HFFc6 (cell line): ENCODE measurements around the gene SLC43A3. TPM values are rescaled to one million over a fixed set of nuclear protein-coding genes. Genes with fewer than 3 reads are reported as not detected.

Source experiments
- DNase-seq: peaks from one replicate; pipeline ENCODE4 v3.0.0-alpha.2; 2018
- H3K27ac Mint-ChIP-seq: 2 replicates; pipeline ENCODE4 v1.8.0; 2020; ENCODE audit warnings: mild to moderate bottlenecking, mixed read lengths
- H3K27me3 Mint-ChIP-seq: 2 replicates; pipeline ENCODE4 v1.8.0; 2021; ENCODE audit warnings: mild to moderate bottlenecking, moderate library complexity, mixed read lengths; ENCODE audit not compliant: insufficient read depth
- H3K36me3 Mint-ChIP-seq: 2 replicates; pipeline ENCODE4 v1.8.0; 2021; ENCODE audit warnings: low read depth, mixed read lengths
- H3K4me1 Mint-ChIP-seq: 2 replicates; pipeline ENCODE4 v1.8.0; 2020; ENCODE audit warnings: low read depth, mixed read lengths
- H3K4me3 Mint-ChIP-seq: 2 replicates; pipeline ENCODE4 v1.8.0; 2020; ENCODE audit warnings: mild to moderate bottlenecking, moderate library complexity, mixed read lengths
- H3K9me3 Mint-ChIP-seq: 2 replicates; pipeline ENCODE4 v1.8.0; 2020; ENCODE audit warnings: mild to moderate bottlenecking, mixed read lengths
- total RNA-seq, 6 experiments: library from RNA; stranded (reverse); fragmentation: NEBNext Ultra II Directional; extraction: Animal tissue kit (Norgen Biotek cat#: 25700); gene quantifications; 2 replicates in 1 of 6; 3 replicates in 5 of 6; pipeline ENCODE4 v1.2.3, GENCODE V29; 2021
- TF ChIP-seq, protein P1 (sequence below): fragments of 200-600 bp; sonication (generic); IDR thresholded peaks from 2 replicates; pipeline ENCODE4 v1.5.0; 2021; ENCODE audit warnings: antibody characterized with exemption, mild to moderate bottlenecking

The SLC43A3 gene
- total RNA-seq, 6 experiments from 2014 or later, result 2.1 to 18.7 (median 15.8) TPM

DNA sequence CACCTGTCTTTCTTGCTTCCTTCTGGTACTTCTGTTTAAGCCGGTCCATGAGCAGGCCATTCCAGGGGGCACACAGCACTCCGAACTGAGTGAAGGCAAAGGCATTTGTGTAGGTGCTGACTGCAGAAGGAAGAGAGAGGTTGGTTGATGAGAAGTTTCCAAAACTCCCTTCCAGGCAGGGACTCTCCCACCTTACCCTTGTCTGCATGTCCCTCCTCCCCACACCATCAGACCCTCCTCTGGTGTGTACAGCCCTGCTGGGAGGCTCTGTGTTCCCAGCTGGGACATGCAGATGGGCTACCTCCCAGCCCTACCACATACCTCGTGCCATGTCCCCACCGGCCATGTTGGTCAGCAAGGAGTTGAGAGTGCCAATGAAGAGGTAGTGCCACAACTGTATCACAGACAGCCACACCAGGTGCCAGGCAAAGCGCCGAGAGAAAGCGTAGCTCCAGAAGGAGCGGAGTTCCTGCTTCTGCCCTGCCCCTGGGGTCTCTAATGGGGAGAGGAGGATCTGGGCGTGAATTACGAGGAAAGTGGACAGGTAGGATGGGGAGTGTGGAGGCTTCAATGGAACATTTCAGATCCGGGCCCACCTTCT is 12.2 kb downstream of the SLC43A3 start:
- Mint-ChIP-seq H3K9me3 (no peaks in the 10 kb centered on the region), H3K36me3 (peaks cover 8% of the 10 kb centered on the region; the same call in 1 of the 2 replicates)

DNA sequence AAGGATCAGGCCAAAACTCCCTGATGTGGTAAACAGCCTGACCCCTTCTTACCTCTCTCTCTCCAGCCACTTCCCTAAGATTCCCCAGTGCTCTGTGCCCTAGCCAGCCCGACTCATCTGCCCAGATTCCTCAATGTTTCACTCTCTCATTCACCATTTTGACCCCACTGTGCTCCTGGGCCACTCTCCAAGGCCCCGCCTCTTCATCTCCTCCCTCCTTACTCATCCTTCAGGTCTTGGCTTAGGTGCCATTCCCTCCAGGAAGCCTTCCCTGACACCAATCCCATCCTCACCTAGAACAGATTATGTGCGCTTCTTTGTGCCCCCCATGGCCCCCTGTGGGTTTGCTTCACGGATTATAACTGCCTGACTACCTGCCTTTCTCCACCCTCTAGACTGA is 13.2 kb downstream of the SLC43A3 start:
- Mint-ChIP-seq H3K9me3 (no peaks in the 10 kb centered on the region), H3K4me3 (no peak overlapping the region), H3K36me3 (peaks cover 8% of the 10 kb centered on the region; the same call in 1 of the 2 replicates), H3K4me1 (peaks cover 10% of the 10 kb centered on the region), H3K27me3 (peaks cover 1% of the 10 kb centered on the region), H3K27ac (no peak overlapping the region)
- TF ChIP-seq, protein P1, sequence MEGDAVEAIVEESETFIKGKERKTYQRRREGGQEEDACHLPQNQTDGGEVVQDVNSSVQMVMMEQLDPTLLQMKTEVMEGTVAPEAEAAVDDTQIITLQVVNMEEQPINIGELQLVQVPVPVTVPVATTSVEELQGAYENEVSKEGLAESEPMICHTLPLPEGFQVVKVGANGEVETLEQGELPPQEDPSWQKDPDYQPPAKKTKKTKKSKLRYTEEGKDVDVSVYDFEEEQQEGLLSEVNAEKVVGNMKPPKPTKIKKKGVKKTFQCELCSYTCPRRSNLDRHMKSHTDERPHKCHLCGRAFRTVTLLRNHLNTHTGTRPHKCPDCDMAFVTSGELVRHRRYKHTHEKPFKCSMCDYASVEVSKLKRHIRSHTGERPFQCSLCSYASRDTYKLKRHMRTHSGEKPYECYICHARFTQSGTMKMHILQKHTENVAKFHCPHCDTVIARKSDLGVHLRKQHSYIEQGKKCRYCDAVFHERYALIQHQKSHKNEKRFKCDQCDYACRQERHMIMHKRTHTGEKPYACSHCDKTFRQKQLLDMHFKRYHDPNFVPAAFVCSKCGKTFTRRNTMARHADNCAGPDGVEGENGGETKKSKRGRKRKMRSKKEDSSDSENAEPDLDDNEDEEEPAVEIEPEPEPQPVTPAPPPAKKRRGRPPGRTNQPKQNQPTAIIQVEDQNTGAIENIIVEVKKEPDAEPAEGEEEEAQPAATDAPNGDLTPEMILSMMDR, result no peak
- no peak for DNase-seq

More for the DNA sequence above, 12.2 kb downstream of the SLC43A3 start:
- H3K27ac Mint-ChIP-seq, result no peak overlapping the region
- TF ChIP-seq, protein P1, result no peak
- peaks cover 10% of the 10 kb centered on the region for H3K4me1 Mint-ChIP-seq
- H3K27me3 Mint-ChIP-seq, result peaks cover 2% of the 10 kb centered on the region
- no peak for DNase-seq
- H3K4me3 Mint-ChIP-seq, result no peak overlapping the region

- Mint-ChIP-seq H3K9me3 (no peaks in the 10 kb centered on the region), H3K4me1 (peaks cover 18% of the 10 kb centered on the region), H3K36me3 (no peaks in the 10 kb centered on the region; the same call in 1 of the 2 replicates), H3K27me3 (no peaks in the 10 kb centered on the region; the same call in none of the 2 replicates), H3K27ac (no peak overlapping the region), H3K4me3 (no peak overlapping the region)
- DNase-seq, result peak; percentile 70
- TF ChIP-seq, protein P1, result no peak
These were observed 16.6 kb downstream of the SLC43A3 start for GRCh38 chr11:57410287-57410686.

DNA sequence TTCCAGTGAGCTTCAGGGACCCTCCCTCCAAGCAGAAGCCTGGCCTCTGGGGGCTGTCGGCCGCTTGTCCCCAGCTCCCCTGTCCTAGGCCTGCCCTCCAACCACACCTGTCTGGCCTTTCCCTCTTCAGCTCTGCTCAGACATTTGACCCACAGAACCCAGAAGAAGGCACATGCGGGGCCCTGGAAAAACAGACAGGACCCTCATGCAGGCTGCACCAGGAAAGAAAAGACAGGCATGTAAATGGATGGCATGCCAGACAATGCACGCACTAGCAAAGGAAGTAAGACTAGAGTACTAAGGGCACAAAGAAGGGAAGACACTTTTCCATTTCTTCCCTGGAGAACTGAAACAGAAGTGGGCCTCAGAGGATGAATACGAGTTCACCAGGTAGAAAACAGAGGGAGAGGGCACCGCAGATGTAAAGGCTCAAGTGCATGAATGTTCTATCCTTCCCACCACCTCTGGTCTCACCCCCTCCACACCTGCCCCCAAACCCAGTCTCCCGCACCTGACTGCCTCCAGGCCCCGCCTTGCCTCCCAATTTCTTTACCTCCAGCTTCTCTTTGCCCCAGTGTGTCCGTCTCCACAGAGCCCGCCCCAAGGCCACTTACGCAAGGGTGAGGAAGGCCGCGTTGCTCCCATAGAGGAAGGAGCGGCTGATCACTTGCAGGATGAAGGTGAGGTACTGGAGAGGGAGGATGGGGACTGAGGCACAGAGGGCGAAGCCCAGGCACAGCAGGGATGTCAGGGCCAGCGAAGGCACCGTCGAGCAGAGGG is 17.4 kb downstream of the SLC43A3 start:
- Mint-ChIP-seq H3K9me3 (no peaks in the 10 kb centered on the region), H3K4me1 (peaks cover 18% of the 10 kb centered on the region), H3K27ac (no peak overlapping the region), H3K4me3 (no peak overlapping the region), H3K36me3 (no peaks in the 10 kb centered on the region; the same call in 1 of the 2 replicates), H3K27me3 (no peaks in the 10 kb centered on the region; the same call in none of the 2 replicates)
- TF ChIP-seq, protein P1, result no peak
- DNase-seq, result no peak

GRCh38 chr11:57408771-57409170 is 18.1 kb downstream of the SLC43A3 start:
- Mint-ChIP-seq H3K4me1 (peaks cover 18% of the 10 kb centered on the region), H3K27me3 (no peaks in the 10 kb centered on the region; the same call in none of the 2 replicates), H3K9me3 (no peaks in the 10 kb centered on the region), H3K36me3 (no peaks in the 10 kb centered on the region; the same call in 1 of the 2 replicates), H3K27ac (no peak overlapping the region), H3K4me3 (no peak overlapping the region)
- no peak for DNase-seq
- TF ChIP-seq, protein P1, result no peak
